GM12878 (cell line): ENCODE data around the gene RAP1A. TPM values are rescaled to one million over a fixed set of nuclear protein-coding genes. Genes with fewer than 3 reads are reported as not detected.

Experiments
- BMI1 ChIP-seq: fragments of 450-650 bp; IDR thresholded peaks from 2 replicates; pipeline ENCODE4 v1.6.1; 2016; ENCODE audit warnings: mild to moderate bottlenecking, moderate library complexity, borderline replicate concordance
- CREM ChIP-seq: IDR thresholded peaks from 2 replicates; pipeline ENCODE4 v1.6.1; 2014; ENCODE audit warnings: antibody characterized with exemption, low read depth
- GATAD2B ChIP-seq: fragments of 450-650 bp; conservative IDR thresholded peaks from 2 replicates; pipeline ENCODE4 v1.6.1; 2017; ENCODE audit warnings: low read depth, mild to moderate bottlenecking, moderate library complexity
- HDAC2 ChIP-seq: fragments of 200-600 bp; sonication (generic); IDR thresholded peaks from 2 replicates; pipeline ENCODE4 v1.6.1; 2017
- HSF1 ChIP-seq: fragments of 150-350 bp; IDR thresholded peaks from 2 replicates; pipeline ENCODE4 v1.6.1; 2014; ENCODE audit warnings: mild to moderate bottlenecking, low read depth, low read length
- MXI1 ChIP-seq: fragments of 150-350 bp; IDR thresholded peaks from 2 replicates; pipeline ENCODE4 v1.6.1; 2011; ENCODE audit warnings: low read depth, mild to moderate bottlenecking, inconsistent platforms, low read length, improper control_type of control experiment
- POLR2AphosphoS5 ChIP-seq: IDR thresholded peaks from 2 replicates; pipeline ENCODE4 v1.6.1; 2011; ENCODE audit warnings: mild to moderate bottlenecking, low read length, inconsistent platforms
- RFX5 ChIP-seq: IDR thresholded peaks from 2 replicates; pipeline ENCODE4 v1.6.1; 2011; ENCODE audit warnings: low read depth, low read length, improper control_type of control experiment
- SMAD1 ChIP-seq: fragments of 450-650 bp; IDR thresholded peaks from 2 replicates; pipeline ENCODE4 v1.6.1; 2018; ENCODE audit warnings: mild to moderate bottlenecking, low read depth; ENCODE audit not compliant: partially characterized antibody
- SMAD5 ChIP-seq: IDR thresholded peaks from 2 replicates; pipeline ENCODE4 v1.6.1; 2016; ENCODE audit warnings: antibody characterized with exemption, low read depth
- SUZ12 ChIP-seq: fragments of 200-600 bp; sonication (generic); IDR thresholded peaks from one replicate; pipeline ENCODE4 v1.6.1; 2018; ENCODE audit warnings: antibody characterized with exemption, mild to moderate bottlenecking; ENCODE audit not compliant: unreplicated experiment
- TARDBP ChIP-seq: IDR thresholded peaks from 2 replicates; pipeline ENCODE4 v1.6.1; 2016; ENCODE audit warnings: borderline replicate concordance
- TCF7 ChIP-seq: IDR thresholded peaks from 2 replicates; pipeline ENCODE4 v1.6.1; 2014; ENCODE audit warnings: antibody characterized with exemption, borderline replicate concordance
- polyA plus RNA-seq, 11 experiments: library from polyadenylated mRNA; depleted of rRNA in 4 of 11; unstranded in 6 of 11; stranded (reverse) in 5 of 11; fragments of >200 nt; fragmentation: Nextera tagmentation in 4 of 11; fragmentation: Illumina TruSeq in 1 of 11; extraction: Ambion mirVana in 4 of 11; extraction: Trizol in 1 of 11; gene quantifications; 1 replicate in 1 of 11; 2 replicates in 10 of 11; pipeline versions ENCODE4 v1.2.1 to v1.2.3, GENCODE V29; 2011 to 2016; ENCODE audit warnings: inconsistent platforms in 2 of 11, missing spikeins in 2 of 11, low read depth in 1 of 11
- total RNA-seq, 4 experiments: library from RNA; depleted of rRNA in 3 of 4; stranded (reverse); fragments of >200 nt in 3 of 4; fragmentation: Illumina TruSeq in 1 of 4; extraction: Trizol in 1 of 4; gene quantifications; 2 replicates each; pipeline versions ENCODE4 v1.2.1 to v1.2.3, GENCODE V29; 2013 to 2021
- TF ChIP-seq, protein P1 (sequence below): fragments of 450-650 bp; formaldehyde crosslinking; IDR thresholded peaks from 2 replicates; pipeline ENCODE4 v1.5.0; 2022; ENCODE audit warnings: mild to moderate bottlenecking, missing genetic modification characterization
- TF ChIP-seq, protein P2 (sequence below): IDR thresholded peaks from 2 replicates; pipeline ENCODE4 v1.6.1; 2012; ENCODE audit warnings: low read depth, low read length, improper control_type of control experiment

RAP1A gene
- total and polyA plus RNA-seq, 10 of the 15 experiments (the other 5 are each of a cell fraction or from before 2014, with no cell fraction given), result 38.4 to 213 (median 86.0) TPM

GRCh38 chr1:111734426-111734825, 114.8 kb downstream of the RAP1A start (continued):
- no peak for TF ChIP-seq HSF1
- no peak for TF ChIP-seq GATAD2B
- no peak for TF ChIP-seq RFX5
- TF ChIP-seq, protein P1, sequence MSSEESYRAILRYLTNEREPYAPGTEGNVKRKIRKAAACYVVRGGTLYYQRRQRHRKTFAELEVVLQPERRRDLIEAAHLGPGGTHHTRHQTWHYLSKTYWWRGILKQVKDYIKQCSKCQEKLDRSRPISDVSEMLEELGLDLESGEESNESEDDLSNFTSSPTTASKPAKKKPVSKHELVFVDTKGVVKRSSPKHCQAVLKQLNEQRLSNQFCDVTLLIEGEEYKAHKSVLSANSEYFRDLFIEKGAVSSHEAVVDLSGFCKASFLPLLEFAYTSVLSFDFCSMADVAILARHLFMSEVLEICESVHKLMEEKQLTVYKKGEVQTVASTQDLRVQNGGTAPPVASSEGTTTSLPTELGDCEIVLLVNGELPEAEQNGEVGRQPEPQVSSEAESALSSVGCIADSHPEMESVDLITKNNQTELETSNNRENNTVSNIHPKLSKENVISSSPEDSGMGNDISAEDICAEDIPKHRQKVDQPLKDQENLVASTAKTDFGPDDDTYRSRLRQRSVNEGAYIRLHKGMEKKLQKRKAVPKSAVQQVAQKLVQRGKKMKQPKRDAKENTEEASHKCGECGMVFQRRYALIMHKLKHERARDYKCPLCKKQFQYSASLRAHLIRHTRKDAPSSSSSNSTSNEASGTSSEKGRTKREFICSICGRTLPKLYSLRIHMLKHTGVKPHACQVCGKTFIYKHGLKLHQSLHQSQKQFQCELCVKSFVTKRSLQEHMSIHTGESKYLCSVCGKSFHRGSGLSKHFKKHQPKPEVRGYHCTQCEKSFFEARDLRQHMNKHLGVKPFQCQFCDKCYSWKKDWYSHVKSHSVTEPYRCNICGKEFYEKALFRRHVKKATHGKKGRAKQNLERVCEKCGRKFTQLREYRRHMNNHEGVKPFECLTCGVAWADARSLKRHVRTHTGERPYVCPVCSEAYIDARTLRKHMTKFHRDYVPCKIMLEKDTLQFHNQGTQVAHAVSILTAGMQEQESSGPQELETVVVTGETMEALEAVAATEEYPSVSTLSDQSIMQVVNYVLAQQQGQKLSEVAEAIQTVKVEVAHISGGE (CRISPR knock-in tag), result no peak
- no peak for TF ChIP-seq CREM
- TF ChIP-seq HDAC2, result no peak
- no peak for TF ChIP-seq TCF7
- TF ChIP-seq BMI1, result no peak
- no peak for TF ChIP-seq POLR2AphosphoS5
- TF ChIP-seq TARDBP, result no peak
- TF ChIP-seq SUZ12, result no peak
- no peak for TF ChIP-seq SMAD5
- TF ChIP-seq SMAD1, result no peak
- TF ChIP-seq MXI1, result no peak
- TF ChIP-seq, protein P2, sequence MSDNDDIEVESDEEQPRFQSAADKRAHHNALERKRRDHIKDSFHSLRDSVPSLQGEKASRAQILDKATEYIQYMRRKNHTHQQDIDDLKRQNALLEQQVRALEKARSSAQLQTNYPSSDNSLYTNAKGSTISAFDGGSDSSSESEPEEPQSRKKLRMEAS, result no peak
